Transverse colon (tissue), 4 donors: ENCODE measurements around the gene BMP8A. TPM values are rescaled to one million over a fixed set of nuclear protein-coding genes. Genes with fewer than 3 reads are reported as not detected.

ENCODE experiments used
- DNase-seq: peaks from one replicate; pipeline ENCODE4 v3.0.0-alpha.2; 2019
- H3K27ac ChIP-seq, 4 donors: fragments of 200-600 bp; sonication (generic); 2 replicates each; pipeline ENCODE4 v1.5.1; 2016 to 2018; ENCODE audit warnings: inconsistent platforms in 4 of 4
- H3K27me3 ChIP-seq: fragments of 200-600 bp; sonication (generic); 2 replicates; pipeline ENCODE4 v1.5.1; 2017; ENCODE audit warnings: inconsistent platforms
- H3K36me3 ChIP-seq, 4 donors: fragments of 200-600 bp; sonication (generic); 2 replicates each; pipeline ENCODE4 v1.5.1; 2017 to 2019; ENCODE audit warnings: inconsistent platforms in 4 of 4
- H3K4me1 ChIP-seq, 4 donors: fragments of 200-600 bp; sonication (generic); 2 replicates each; pipeline ENCODE4 v1.5.1; 2017 to 2020; ENCODE audit warnings: inconsistent platforms in 4 of 4
- H3K4me3 ChIP-seq, 4 donors: fragments of 200-600 bp; sonication (generic); 1 replicate in 1 of 4; 2 replicates in 3 of 4; pipeline versions ENCODE4 v1.5.1 to v1.6.1; 2017 to 2019; ENCODE audit warnings: inconsistent platforms in 4 of 4
- H3K9me3 ChIP-seq, 2 donors: fragments of 200-600 bp; sonication (generic); 2 replicates each; pipeline ENCODE4 v1.5.1; 2017 to 2019; ENCODE audit warnings: inconsistent platforms in 2 of 2
- CTCF ChIP-seq, 5 experiments: fragments of 200-600 bp in 3 of 5; fragments of 450-650 bp in 2 of 5; sonication (generic) in 3 of 5; IDR thresholded peaks; 1 replicate in 2 of 5; 2 replicates in 3 of 5; pipeline ENCODE4 v1.5.1; 2016 to 2017; ENCODE audit warnings: antibody characterized with exemption in 5 of 5, inconsistent platforms in 3 of 5, mild to moderate bottlenecking in 2 of 5, moderate library complexity in 1 of 5
- EP300 ChIP-seq: sonication (generic); formaldehyde crosslinking; IDR thresholded peaks from one replicate; pipeline ENCODE4 v1.6.1; 2017; ENCODE audit warnings: antibody characterized with exemption, low read depth
- POLR2A ChIP-seq: fragments of 450-650 bp; IDR thresholded peaks from one replicate; pipeline ENCODE4 v1.6.1; 2016; ENCODE audit warnings: antibody characterized with exemption, mild to moderate bottlenecking, moderate library complexity
- POLR2AphosphoS5 ChIP-seq, 3 donors: sonication (generic); formaldehyde crosslinking; IDR thresholded peaks; one replicate each; pipeline ENCODE4 v1.6.1; 2016; ENCODE audit warnings: antibody characterized with exemption in 3 of 3
- WGBS, 2 donors: methylation state at CpG; one replicate each; pipeline ENCODE4 v1.1.5; 2018; ENCODE audit warnings: low coverage in 1 of 2; 5-methylcytosine and 5-hydroxymethylcytosine counted together
- in situ Hi-C, 4 donors: fragments of 200-750 bp; cut with MboI; loops; one replicate each; pipeline versions ENCODE4 v1.15.0 to v1.15.1; 2017; ENCODE audit warnings: low sequenced_read_pairs in 3 of 4, low pct_ligation_motif_present in 1 of 4, low pct_unique_long_range_greater_than_20kb in 1 of 4
- intact Hi-C: fragments of 100-400 bp; cut with DNase I; formaldehyde crosslinking; loops from one replicate; pipeline ENCODE4 v1.15.1; 2023; ENCODE audit warnings: low total_unique reads
- total RNA-seq, 4 donors: library from RNA; depleted of rRNA; stranded (reverse); fragments of >200 nt; gene quantifications; one replicate each; pipeline ENCODE4 v1.1.0, GENCODE V29; 2016

The BMP8A gene
- total RNA-seq, 4 donors from 2014 or later = 11.0 to 12.3 TPM; not detected in 2

- 82% methylated on average over 3 of the region's 3 CpGs; no CpG with 5 or more reads in 1 of the 2 donors for WGBS, 2 donors
- in situ Hi-C loops = no loop called here
Observed at GRCh38 chr1:39469150-39469549, 22.3 kb upstream of the BMP8A start.

GRCh38 chr1:39470040-39470439 is 21.4 kb upstream of the BMP8A start:
- no peaks in the 10 kb centered on the region for H3K27me3 ChIP-seq
- intact Hi-C loops = no loop called here
- TF ChIP-seq CTCF (IDR thresholded peaks at IDR 0.05) (no peak), EP300 (no peak)
- H3K27ac ChIP-seq = no peak overlapping the region
- no peak for DNase-seq
- in situ Hi-C loops = no loop called here
- no peak overlapping the region for H3K4me3 ChIP-seq
- peaks cover 0 to 7% (median 0%) of the 10 kb centered on the region in 4 donors for H3K4me1 ChIP-seq
- H3K36me3 ChIP-seq = peaks cover 0 to 57% (median 24%) of the 10 kb centered on the region in 4 donors
- H3K9me3 ChIP-seq = no peaks in the 10 kb centered on the region

More at GRCh38 chr1:39469150-39469549, 22.3 kb upstream of the BMP8A start:
- no peak for DNase-seq
- Histone ChIP-seq H3K4me1 (peaks cover 0 to 7% (median 0%) of the 10 kb centered on the region in 4 donors), H3K4me3 (no peak overlapping the region), H3K27me3 (no peaks in the 10 kb centered on the region), H3K9me3 (no peaks in the 10 kb centered on the region), H3K36me3 (peaks cover 0 to 58% (median 23%) of the 10 kb centered on the region in 4 donors), H3K27ac (no peak overlapping the region)
- TF ChIP-seq POLR2AphosphoS5 (IDR thresholded peaks at IDR 0.05) = no peak
- TF ChIP-seq POLR2A = no peak
- TF ChIP-seq EP300 = no peak
- no peak for TF ChIP-seq CTCF (IDR thresholded peaks at IDR 0.05)
- intact Hi-C loops = no loop called here

- no peak overlapping the region for H3K27ac ChIP-seq
- intact Hi-C loops (no loop called here), in situ Hi-C loops (no loop called here)
- no peaks in the 10 kb centered on the region for H3K27me3 ChIP-seq
- no peaks in the 10 kb centered on the region for H3K4me1 ChIP-seq
- TF ChIP-seq POLR2A (no peak), EP300 (no peak), POLR2AphosphoS5 (IDR thresholded peaks at IDR 0.05) (no peak), CTCF (IDR thresholded peaks at IDR 0.05) (no peak)
- no peaks in the 10 kb centered on the region for H3K9me3 ChIP-seq
- peaks cover 0 to 46% (median 23%) of the 10 kb centered on the region in 4 donors for H3K36me3 ChIP-seq
- DNase-seq = no peak
- H3K4me3 ChIP-seq = no peak overlapping the region
- WGBS, 2 donors = 81 to 87% methylated on average over 7 of the region's 7 CpGs
Observed at GRCh38 chr1:39472826-39473225, 18.6 kb upstream of the BMP8A start.

GRCh38 chr1:39473324-39473723 is 18.1 kb upstream of the BMP8A start:
- intact Hi-C loops (no loop called here), in situ Hi-C loops (no loop called here)
- H3K9me3 ChIP-seq = no peaks in the 10 kb centered on the region
- H3K27ac ChIP-seq = no peak overlapping the region
- no peaks in the 10 kb centered on the region for H3K4me1 ChIP-seq
- peaks cover 0 to 46% (median 22%) of the 10 kb centered on the region in 4 donors for H3K36me3 ChIP-seq
- no peaks in the 10 kb centered on the region for H3K27me3 ChIP-seq
- 87 to 100% methylated on average over 3 to 4 of the region's 4 CpGs for WGBS, 2 donors
- no peak for DNase-seq
- H3K4me3 ChIP-seq = no peak overlapping the region
- TF ChIP-seq POLR2AphosphoS5 (IDR thresholded peaks at IDR 0.05) (no peak), POLR2A (no peak), EP300 (no peak), CTCF (IDR thresholded peaks at IDR 0.05) (no peak)
